Vagina (tissue), 2 donors: ENCODE measurements around the gene SMARCA5.

Experiments used
- POLR2A ChIP-seq, 2 donors: fragments of 450-650 bp; IDR thresholded peaks; one replicate each; pipeline ENCODE4 v1.6.1; 2017; ENCODE audit warnings: antibody characterized with exemption in 2 of 2, mild to moderate bottlenecking in 2 of 2, moderate library complexity in 2 of 2
- POLR2AphosphoS5 ChIP-seq, 2 donors: sonication (generic); formaldehyde crosslinking; IDR thresholded peaks; one replicate each; pipeline ENCODE4 v1.9.0; 2017; ENCODE audit warnings: antibody characterized with exemption in 2 of 2, mild to moderate bottlenecking in 2 of 2, low read depth in 1 of 2; ENCODE audit not compliant: insufficient read depth in 1 of 2
- TF ChIP-seq, protein P1 (sequence below), 3 experiments: fragments of 450-650 bp in 2 of 3; fragments of 200-600 bp in 1 of 3; sonication (generic) in 1 of 3; IDR thresholded peaks; one replicate each; pipeline ENCODE4 v1.5.1; 2017 to 2019; ENCODE audit warnings: antibody characterized with exemption in 3 of 3, mild to moderate bottlenecking in 2 of 3, moderate library complexity in 2 of 3

- TF ChIP-seq, protein P1, sequence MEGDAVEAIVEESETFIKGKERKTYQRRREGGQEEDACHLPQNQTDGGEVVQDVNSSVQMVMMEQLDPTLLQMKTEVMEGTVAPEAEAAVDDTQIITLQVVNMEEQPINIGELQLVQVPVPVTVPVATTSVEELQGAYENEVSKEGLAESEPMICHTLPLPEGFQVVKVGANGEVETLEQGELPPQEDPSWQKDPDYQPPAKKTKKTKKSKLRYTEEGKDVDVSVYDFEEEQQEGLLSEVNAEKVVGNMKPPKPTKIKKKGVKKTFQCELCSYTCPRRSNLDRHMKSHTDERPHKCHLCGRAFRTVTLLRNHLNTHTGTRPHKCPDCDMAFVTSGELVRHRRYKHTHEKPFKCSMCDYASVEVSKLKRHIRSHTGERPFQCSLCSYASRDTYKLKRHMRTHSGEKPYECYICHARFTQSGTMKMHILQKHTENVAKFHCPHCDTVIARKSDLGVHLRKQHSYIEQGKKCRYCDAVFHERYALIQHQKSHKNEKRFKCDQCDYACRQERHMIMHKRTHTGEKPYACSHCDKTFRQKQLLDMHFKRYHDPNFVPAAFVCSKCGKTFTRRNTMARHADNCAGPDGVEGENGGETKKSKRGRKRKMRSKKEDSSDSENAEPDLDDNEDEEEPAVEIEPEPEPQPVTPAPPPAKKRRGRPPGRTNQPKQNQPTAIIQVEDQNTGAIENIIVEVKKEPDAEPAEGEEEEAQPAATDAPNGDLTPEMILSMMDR (IDR thresholded peaks at IDR 0.05) = no peak
- TF ChIP-seq POLR2AphosphoS5 (IDR thresholded peaks at IDR 0.05; ENCODE audit: insufficient read depth in 1 of 2, low read depth in 1 of 2) (no peak), POLR2A (IDR thresholded peaks at IDR 0.05) (no peak)
Observed at GRCh38 chr4:143554728-143555597, 41.5 kb downstream of the SMARCA5 start.
